Kidney (tissue), 14 donors: Measurements from ENCODE around the gene TMEM53. TPM values are rescaled to one million over a fixed set of nuclear protein-coding genes. Genes with fewer than 3 reads are reported as not detected.

Experiments used
- DNase-seq, 5 donors: peaks; one replicate each; pipeline ENCODE4 v3.0.0-alpha.2; 2013 to 2020
- FAIRE-seq: peaks from 2 replicates; lab custom pipeline; 2012; peaks lifted over from hg19 to GRCh38; lab: Jason Lieb, UNC
- H3K27ac ChIP-seq, 2 donors: one replicate each; pipeline ENCODE4 v1.7.0; 2013; ENCODE audit warnings: low read depth in 2 of 2, low read length in 2 of 2, inconsistent platforms in 1 of 2
- H3K27me3 ChIP-seq: one replicate; pipeline ENCODE4 v1.7.1; 2013; ENCODE audit warnings: low read length, inconsistent platforms; ENCODE audit not compliant: control insufficient read depth, insufficient read depth
- H3K36me3 ChIP-seq, 3 donors: one replicate each; pipeline versions ENCODE4 v1.7.0 to v1.7.1; 2013; ENCODE audit warnings: low read length in 3 of 3, control low read depth in 1 of 3, inconsistent platforms in 1 of 3; ENCODE audit not compliant: insufficient read depth in 3 of 3, control insufficient read depth in 2 of 3
- H3K4me1 ChIP-seq, 3 donors: one replicate each; pipeline versions ENCODE4 v1.7.0 to v1.7.1; 2013; ENCODE audit warnings: low read length in 3 of 3, inconsistent platforms in 1 of 3, low read depth in 1 of 3; ENCODE audit not compliant: control insufficient read depth in 2 of 3, insufficient read depth in 2 of 3
- H3K4me3 ChIP-seq, 3 donors: one replicate each; pipeline versions ENCODE4 v1.7.0 to v1.8.1; 2013; ENCODE audit warnings: low read length in 3 of 3, control low read depth in 1 of 3, inconsistent platforms in 1 of 3
- H3K9ac ChIP-seq, 3 donors: one replicate each; pipeline versions ENCODE4 v1.7.0 to v1.7.1; 2013; ENCODE audit warnings: low read length in 3 of 3, control low read depth in 1 of 3, inconsistent platforms in 1 of 3
- H3K9me3 ChIP-seq, 3 donors: one replicate each; pipeline versions ENCODE4 v1.7.0 to v1.7.1; 2013; ENCODE audit warnings: low read length in 3 of 3, control low read depth in 1 of 3, inconsistent platforms in 1 of 3; ENCODE audit not compliant: control insufficient read depth in 2 of 3, insufficient read depth in 1 of 3
- intact Hi-C: fragments of 100-400 bp; cut with DNase I; formaldehyde crosslinking; loops from one replicate; pipeline ENCODE4 v1.11.1; 2022
- polyA plus RNA-seq: library from polyadenylated mRNA; stranded (reverse); fragments of 350-450 nt; fragmentation: Illumina TruSeq; extraction: RNeasy Lipid Tissue Mini Kit (QIAGEN cat#74804); gene quantifications from one replicate; pipeline ENCODE4 v1.2.3, GENCODE V29; 2014; ENCODE audit warnings: low read depth, low replicate concordance; ENCODE audit not compliant: insufficient read depth
- total RNA-seq: library from RNA; stranded (reverse); fragmentation: NEBNext Ultra II Directional; extraction: Animal tissue kit (Norgen Biotek cat#: 25700); gene quantifications from one replicate; pipeline ENCODE4 v1.2.1, GENCODE V29; 2021
- TF ChIP-seq, protein P1 (sequence below): IDR thresholded peaks from 3 replicates; pipeline ENCODE4 v1.5.1; 2012; ENCODE audit warnings: mild to moderate bottlenecking, moderate library complexity, borderline replicate concordance; ENCODE audit not compliant: insufficient read depth; ENCODE audit errors: extremely low read depth
- donor health status: control.
- donor health status: control.
- donor health status: control.
- donor health status: control.
- donor health status: control.
- donor health status: DM: yes; HTN: yes; CAD: no.
- donor health status: Normal renal cell carcinoma (clear cell type).

Gene TMEM53
- total and polyA plus RNA-seq, 2 donors from 2014 or later: 16.4 to 45.0 TPM

DNA sequence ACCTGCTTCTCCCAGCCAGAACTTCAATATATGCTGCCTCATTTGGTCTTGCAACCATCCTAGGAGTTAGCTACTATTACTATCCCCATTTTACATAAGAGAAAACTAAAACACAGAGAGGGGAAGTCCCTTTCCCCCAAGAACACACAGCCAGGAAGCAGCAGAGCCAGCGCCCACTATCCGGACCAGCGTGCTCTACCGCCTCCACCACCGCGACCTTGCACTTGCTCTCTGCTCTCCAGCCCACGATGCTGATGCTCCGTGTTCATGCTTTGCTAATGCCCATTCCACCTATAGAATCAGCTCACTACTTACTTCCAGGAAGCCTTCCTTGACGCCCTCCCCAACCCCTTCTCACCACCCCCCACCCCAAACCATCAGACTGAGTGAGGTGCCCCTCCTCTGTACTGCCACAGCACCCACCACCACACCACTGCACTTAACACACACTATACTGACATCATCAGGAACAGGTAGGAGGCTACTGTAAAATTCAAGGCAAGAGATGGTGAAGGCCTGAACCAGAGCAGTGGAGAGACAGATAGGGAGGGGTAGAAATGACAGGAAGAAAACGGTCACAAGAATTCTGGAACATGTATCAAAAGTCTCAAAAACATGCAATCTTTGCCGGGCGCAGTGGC, 9.4 kb downstream of the TMEM53 start:
- Histone ChIP-seq H3K36me3 (no peaks in the 10 kb centered on the region), H3K9me3 (no peaks in the 10 kb centered on the region), H3K4me1 (peaks cover 0 to 10% (median 2%) of the 10 kb centered on the region in 3 donors), H3K4me3 (no peak overlapping the region), H3K9ac (no peak overlapping the region), H3K27me3 (no peaks in the 10 kb centered on the region), H3K27ac (no peak overlapping the region)
- DNase-seq: peak in 1 of 5 donors; percentile 29
- TF ChIP-seq, protein P1, sequence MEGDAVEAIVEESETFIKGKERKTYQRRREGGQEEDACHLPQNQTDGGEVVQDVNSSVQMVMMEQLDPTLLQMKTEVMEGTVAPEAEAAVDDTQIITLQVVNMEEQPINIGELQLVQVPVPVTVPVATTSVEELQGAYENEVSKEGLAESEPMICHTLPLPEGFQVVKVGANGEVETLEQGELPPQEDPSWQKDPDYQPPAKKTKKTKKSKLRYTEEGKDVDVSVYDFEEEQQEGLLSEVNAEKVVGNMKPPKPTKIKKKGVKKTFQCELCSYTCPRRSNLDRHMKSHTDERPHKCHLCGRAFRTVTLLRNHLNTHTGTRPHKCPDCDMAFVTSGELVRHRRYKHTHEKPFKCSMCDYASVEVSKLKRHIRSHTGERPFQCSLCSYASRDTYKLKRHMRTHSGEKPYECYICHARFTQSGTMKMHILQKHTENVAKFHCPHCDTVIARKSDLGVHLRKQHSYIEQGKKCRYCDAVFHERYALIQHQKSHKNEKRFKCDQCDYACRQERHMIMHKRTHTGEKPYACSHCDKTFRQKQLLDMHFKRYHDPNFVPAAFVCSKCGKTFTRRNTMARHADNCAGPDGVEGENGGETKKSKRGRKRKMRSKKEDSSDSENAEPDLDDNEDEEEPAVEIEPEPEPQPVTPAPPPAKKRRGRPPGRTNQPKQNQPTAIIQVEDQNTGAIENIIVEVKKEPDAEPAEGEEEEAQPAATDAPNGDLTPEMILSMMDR: no peak
- no peak for FAIRE-seq
- intact Hi-C loops: no loop called here

DNA sequence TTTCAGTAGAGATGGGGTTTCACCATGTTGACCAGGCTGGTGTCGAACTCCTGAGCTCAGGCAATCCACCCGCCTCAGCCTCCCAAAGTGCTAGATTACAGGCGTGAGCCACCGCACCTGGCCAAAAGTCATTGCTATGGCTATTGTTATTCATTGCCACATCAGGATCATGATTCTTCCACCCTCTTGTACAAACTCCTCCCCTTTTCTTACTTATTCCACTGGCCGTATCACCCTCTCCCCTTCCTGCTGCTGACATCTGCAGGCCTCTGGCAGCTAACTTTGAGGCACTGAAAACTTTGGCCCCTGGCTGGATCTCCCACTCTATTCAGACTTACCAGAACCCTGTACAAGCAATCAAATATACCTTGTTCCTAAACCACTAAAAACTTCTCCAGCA, 10.9 kb downstream of the TMEM53 start:
- TF ChIP-seq, protein P1: no peak
- intact Hi-C loops: no loop called here
- peak in 1 of 5 donors; percentile 2 for DNase-seq
- Histone ChIP-seq H3K9me3 (no peaks in the 10 kb centered on the region), H3K36me3 (peaks cover 0 to 4% (median 0%) of the 10 kb centered on the region in 3 donors), H3K27ac (no peak overlapping the region), H3K4me3 (no peak overlapping the region), H3K4me1 (peaks cover 0 to 10% (median 2%) of the 10 kb centered on the region in 3 donors), H3K27me3 (no peaks in the 10 kb centered on the region), H3K9ac (no peak overlapping the region)
- no peak for FAIRE-seq

DNA sequence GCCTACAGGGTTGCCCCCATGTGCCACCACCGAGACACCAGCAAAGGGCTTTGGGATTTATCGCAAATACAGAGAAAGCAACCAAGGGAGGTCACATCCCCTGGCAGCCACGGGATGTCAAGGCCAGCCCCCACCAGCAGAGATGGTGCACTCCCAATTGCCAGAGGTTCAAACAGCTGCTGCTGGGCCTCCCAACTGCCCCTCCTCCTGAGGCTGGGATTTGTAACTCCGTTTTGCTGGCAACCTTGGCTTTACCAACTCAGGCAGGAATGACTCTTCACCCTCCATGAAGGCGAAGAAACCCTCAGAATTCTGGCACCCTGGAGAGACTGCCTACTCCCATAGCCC, 11.6 kb downstream of the TMEM53 start:
- Histone ChIP-seq H3K9ac (no peak overlapping the region), H3K4me1 (peaks cover 0 to 10% (median 2%) of the 10 kb centered on the region in 3 donors), H3K27ac (peak overlapping the region in 1 of 2 donors; percentile 11), H3K27me3 (no peaks in the 10 kb centered on the region), H3K36me3 (peaks cover 0 to 4% (median 0%) of the 10 kb centered on the region in 3 donors), H3K4me3 (no peak overlapping the region), H3K9me3 (no peaks in the 10 kb centered on the region)
- TF ChIP-seq, protein P1: no peak
- no peak for DNase-seq
- intact Hi-C loops: no loop called here
- no peak for FAIRE-seq
